Right lobe of liver (tissue), 6 donors: Measurements from ENCODE around the gene PGBD5. TPM values are rescaled to one million over a fixed set of nuclear protein-coding genes. Genes with fewer than 3 reads are reported as not detected.

Experiments used
- ATAC-seq, 4 donors: fragments of 200-7000 bp; cut with Tn5 transposase; one replicate each; pipeline ENCODE4 v1.9.1; 2020; ENCODE audit warnings: mild to moderate bottlenecking in 4 of 4, moderate library complexity in 4 of 4
- DNase-seq, 3 donors: peaks; one replicate each; pipeline ENCODE4 v3.0.0-alpha.2; 2020
- H3K27ac ChIP-seq, 3 donors: fragments of 200-600 bp; one replicate each; pipeline ENCODE4 v1.8.0; 2022
- H3K27me3 ChIP-seq, 2 donors: fragments of 200-600 bp; one replicate each; pipeline ENCODE4 v1.8.0; 2022
- H3K36me3 ChIP-seq, 4 donors: fragments of 200-600 bp; sonication (generic) in 1 of 4; one replicate each; pipeline versions ENCODE4 v1.5.1 to v1.8.0; 2017 to 2022; ENCODE audit warnings: control low read depth in 1 of 4
- H3K4me1 ChIP-seq, 4 donors: fragments of 200-600 bp; sonication (generic) in 1 of 4; one replicate each; pipeline versions ENCODE4 v1.5.1 to v1.8.0; 2017 to 2022; ENCODE audit warnings: control low read depth in 1 of 4
- H3K4me3 ChIP-seq, 3 donors: fragments of 200-600 bp; one replicate each; pipeline ENCODE4 v1.8.0; 2022
- H3K9me3 ChIP-seq, 4 donors: fragments of 200-600 bp; sonication (generic) in 1 of 4; one replicate each; pipeline versions ENCODE4 v1.5.1 to v1.8.0; 2017 to 2022; ENCODE audit warnings: control low read depth in 1 of 4
- POLR2A ChIP-seq: fragments of 450-650 bp; IDR thresholded peaks from one replicate; pipeline ENCODE4 v1.6.1; 2017; ENCODE audit warnings: antibody characterized with exemption, mild to moderate bottlenecking
- WGBS: methylation state at CpG from one replicate; pipeline ENCODE4 v1.1.6; 2018; ENCODE audit warnings: low coverage, low lambda C conversion rate; ENCODE audit not compliant: insufficient coverage; ENCODE audit errors: missing lambda C conversion rate; 5-methylcytosine and 5-hydroxymethylcytosine counted together
- intact Hi-C, 2 donors: fragments of 100-400 bp; cut with DNase I; formaldehyde crosslinking; loops; one replicate each; pipeline versions ENCODE4 v1.11.2 to v1.14.1; 2022
- total RNA-seq, 6 experiments: library from RNA; depleted of rRNA in 2 of 6; stranded (reverse); fragments of >200 nt in 2 of 6; fragmentation: NEBNext Ultra II Directional in 3 of 6; extraction: Animal tissue kit (Norgen Biotek cat#: 25700) in 3 of 6; gene quantifications; one replicate each; pipeline versions ENCODE4 v1.1.0 to v1.2.4, GENCODE V29; 2016 to 2023
- TF ChIP-seq, protein P1 (sequence below), 4 donors: fragments of 200-600 bp in 3 of 4; fragments of 450-650 bp in 1 of 4; IDR thresholded peaks; one replicate each; pipeline versions ENCODE4 v1.5.1 to v1.8.0; 2016 to 2022; ENCODE audit warnings: antibody characterized with exemption in 4 of 4, mild to moderate bottlenecking in 2 of 4
- donor health status: DM: no; HTN: yes; CAD: no.
- donor health status: DM: no; HTN: no; CAD: no.
- donor health status: DM: no; HTN: no; CAD: no.
- donor health status: DM: no; HTN: yes; CAD: no.
- donor health status: DM: no; HTN: yes; CAD: no.

Gene PGBD5
- total RNA-seq, 6 experiments from 2014 or later, result 0.80 to 6.4 (median 2.4) TPM

DNA sequence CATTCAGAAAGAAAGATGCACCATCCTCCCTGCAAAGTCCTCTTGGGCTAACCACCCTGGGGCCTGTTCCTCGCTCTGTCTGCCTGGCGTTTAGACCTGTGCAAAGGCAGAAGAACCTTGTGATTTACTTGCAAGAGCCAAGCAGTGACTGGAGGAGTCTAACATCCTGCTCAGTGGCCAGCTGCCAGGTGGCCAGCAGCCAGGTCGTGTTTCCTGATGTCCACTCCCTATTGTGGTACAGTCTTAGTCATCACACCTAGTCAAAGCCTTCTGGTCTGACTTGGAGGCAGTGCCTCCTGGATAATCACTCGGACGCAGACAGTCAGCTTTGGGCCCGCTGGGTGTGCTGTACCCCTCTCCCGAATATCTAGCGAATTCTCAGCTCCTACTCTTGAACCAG is 118.1 kb downstream of the PGBD5 start:
- Histone ChIP-seq H3K27ac (no peak overlapping the region), H3K27me3 (no peaks in the 10 kb centered on the region), H3K36me3 (no peaks in the 10 kb centered on the region), H3K4me1 (peaks cover 0 to 11% (median 0%) of the 10 kb centered on the region in 4 donors), H3K4me3 (no peak overlapping the region), H3K9me3 (no peaks in the 10 kb centered on the region)
- ATAC-seq (peak in 2 of 4 donors; percentile 43 to 48), DNase-seq (peak in 1 of 3 donors; percentile 72)
- TF ChIP-seq, protein P1, sequence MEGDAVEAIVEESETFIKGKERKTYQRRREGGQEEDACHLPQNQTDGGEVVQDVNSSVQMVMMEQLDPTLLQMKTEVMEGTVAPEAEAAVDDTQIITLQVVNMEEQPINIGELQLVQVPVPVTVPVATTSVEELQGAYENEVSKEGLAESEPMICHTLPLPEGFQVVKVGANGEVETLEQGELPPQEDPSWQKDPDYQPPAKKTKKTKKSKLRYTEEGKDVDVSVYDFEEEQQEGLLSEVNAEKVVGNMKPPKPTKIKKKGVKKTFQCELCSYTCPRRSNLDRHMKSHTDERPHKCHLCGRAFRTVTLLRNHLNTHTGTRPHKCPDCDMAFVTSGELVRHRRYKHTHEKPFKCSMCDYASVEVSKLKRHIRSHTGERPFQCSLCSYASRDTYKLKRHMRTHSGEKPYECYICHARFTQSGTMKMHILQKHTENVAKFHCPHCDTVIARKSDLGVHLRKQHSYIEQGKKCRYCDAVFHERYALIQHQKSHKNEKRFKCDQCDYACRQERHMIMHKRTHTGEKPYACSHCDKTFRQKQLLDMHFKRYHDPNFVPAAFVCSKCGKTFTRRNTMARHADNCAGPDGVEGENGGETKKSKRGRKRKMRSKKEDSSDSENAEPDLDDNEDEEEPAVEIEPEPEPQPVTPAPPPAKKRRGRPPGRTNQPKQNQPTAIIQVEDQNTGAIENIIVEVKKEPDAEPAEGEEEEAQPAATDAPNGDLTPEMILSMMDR (IDR thresholded peaks at IDR 0.05), result no peak
- no peak for TF ChIP-seq POLR2A
- 53% methylated on average over 3 of the region's 8 CpGs for WGBS
- intact Hi-C loops, result loop anchor here in 1 of 2 donors (5.0 kb wide), 1 partner anchor 646 kb away; no protein-coding TSS in a partner anchor

DNA sequence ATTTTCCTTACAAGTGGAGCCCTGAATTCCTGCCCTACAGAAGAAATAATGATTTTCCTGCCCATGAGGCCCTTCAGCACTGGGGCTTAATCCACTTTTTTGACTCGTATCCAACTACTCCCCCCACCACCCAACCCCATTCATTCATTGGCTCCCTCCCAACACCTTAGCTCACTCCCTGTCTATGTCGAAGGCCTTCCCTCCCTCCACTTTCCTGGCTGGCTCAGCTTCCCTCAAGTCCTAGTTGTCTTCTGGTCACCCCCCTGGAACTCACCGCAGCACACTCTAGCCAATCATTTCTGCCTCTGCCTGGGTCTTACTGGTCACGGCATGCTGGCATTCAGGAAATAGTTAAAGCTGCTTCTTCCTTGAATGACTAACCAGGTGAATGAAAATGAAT is 118.9 kb downstream of the PGBD5 start:
- Histone ChIP-seq H3K4me1 (peaks cover 0 to 11% (median 0%) of the 10 kb centered on the region in 4 donors), H3K9me3 (no peaks in the 10 kb centered on the region), H3K36me3 (no peaks in the 10 kb centered on the region), H3K27ac (no peak overlapping the region), H3K4me3 (no peak overlapping the region), H3K27me3 (no peaks in the 10 kb centered on the region)
- WGBS, result 59% methylated on average over 4 of the region's 4 CpGs
- ATAC-seq (no peak), DNase-seq (no peak)
- TF ChIP-seq, protein P1 (IDR thresholded peaks at IDR 0.05), result no peak
- TF ChIP-seq POLR2A, result no peak
- intact Hi-C loops, result loop anchor here in 1 of 2 donors (5.0 kb wide), 1 partner anchor 645 kb away; no protein-coding TSS in a partner anchor

DNA sequence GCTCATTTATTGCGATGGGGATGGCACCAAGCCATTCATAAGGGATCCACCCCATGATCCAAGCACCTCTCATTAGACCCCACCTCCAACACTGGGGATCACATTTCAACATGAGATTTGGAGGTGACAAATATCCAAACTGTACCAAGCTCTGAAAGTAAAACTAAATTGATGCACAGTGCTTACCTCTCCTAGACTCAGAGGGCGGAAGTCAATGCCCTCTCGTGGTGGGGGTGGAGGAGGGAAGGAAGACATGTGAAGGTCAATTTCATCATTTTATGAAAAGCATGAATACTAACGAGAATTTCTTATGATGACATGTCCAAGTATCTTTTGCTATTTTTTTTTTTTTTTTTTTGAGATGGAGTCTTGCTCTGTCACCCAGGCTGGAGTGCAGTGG is 120.0 kb downstream of the PGBD5 start:
- intact Hi-C loops, result loop anchor here in 1 of 2 donors (5.0 kb wide), 1 partner anchor 644 kb away; no protein-coding TSS in a partner anchor
- H3K9me3 ChIP-seq, result no peaks in the 10 kb centered on the region
- no peaks in the 10 kb centered on the region for H3K27me3 ChIP-seq
- WGBS, result 42% methylated on average over 4 of the region's 4 CpGs
- TF ChIP-seq, protein P1 (IDR thresholded peaks at IDR 0.05), result no peak
- TF ChIP-seq POLR2A, result no peak
- peaks cover 0 to 11% (median 0%) of the 10 kb centered on the region in 4 donors for H3K4me1 ChIP-seq
- no peak overlapping the region for H3K27ac ChIP-seq
- H3K36me3 ChIP-seq, result no peaks in the 10 kb centered on the region
- DNase-seq (no peak), ATAC-seq (no peak)
- no peak overlapping the region for H3K4me3 ChIP-seq

DNA sequence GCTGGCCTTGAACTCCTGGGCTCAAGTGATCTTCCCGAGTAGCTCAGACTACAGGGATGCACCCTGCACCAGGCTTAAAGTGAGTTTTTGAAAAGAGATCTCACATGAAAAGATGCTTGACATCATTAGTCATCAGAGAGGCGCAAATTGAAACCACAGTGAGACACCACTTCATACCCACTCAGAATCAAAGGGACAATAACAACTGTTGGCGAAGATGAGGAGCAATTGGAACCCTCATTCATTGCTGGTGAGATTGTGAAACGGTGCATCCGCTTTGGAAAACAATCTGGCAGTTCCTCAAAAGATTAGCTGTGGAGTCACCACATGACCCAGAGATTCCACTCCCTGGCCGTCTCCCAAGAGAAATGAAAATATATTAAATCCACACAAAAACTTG is 122.3 kb downstream of the PGBD5 start:
- TF ChIP-seq, protein P1 (IDR thresholded peaks at IDR 0.05), result no peak
- TF ChIP-seq POLR2A, result no peak
- Histone ChIP-seq H3K36me3 (no peaks in the 10 kb centered on the region), H3K4me3 (no peak overlapping the region), H3K9me3 (no peaks in the 10 kb centered on the region), H3K4me1 (peaks cover 0 to 15% (median 0%) of the 10 kb centered on the region in 4 donors), H3K27ac (no peak overlapping the region), H3K27me3 (no peaks in the 10 kb centered on the region)
- ATAC-seq (peak; percentile 62 to 67 (median 66)), DNase-seq (no peak)
- WGBS, result 14% methylated on average over 6 of the region's 6 CpGs
- intact Hi-C loops, result no loop called here
